Keratinocyte (primary cell): ENCODE data around the gene ZIC4. TPM values are rescaled to one million over a fixed set of nuclear protein-coding genes. Genes with fewer than 3 reads are reported as not detected.

Experiments
- DNase-seq: peaks from one replicate; pipeline ENCODE4 v3.0.0-alpha.2; 2011; ENCODE audit warnings: low read depth, missing footprints, low spot score
- FAIRE-seq: peaks from 2 replicates; lab custom pipeline; 2011; peaks lifted over from hg19 to GRCh38; lab: Jason Lieb, UNC
- H2AFZ ChIP-seq: 2 replicates; pipeline ENCODE4 v1.6.0; 2012; ENCODE audit warnings: low read length, control low read depth, inconsistent platforms; ENCODE audit not compliant: control insufficient read depth
- H3K27ac ChIP-seq: 2 replicates; pipeline ENCODE4 v1.5.1; 2011; ENCODE audit warnings: low read length; ENCODE audit not compliant: control insufficient read depth, insufficient read depth
- H3K27me3 ChIP-seq: 3 replicates; pipeline ENCODE4 v1.6.0; 2011; ENCODE audit warnings: low read length; ENCODE audit not compliant: control insufficient read depth, insufficient read depth; ENCODE audit errors: extremely low read depth
- H3K36me3 ChIP-seq, 2 experiments: 2 replicates in 1 of 2; 3 replicates in 1 of 2; pipeline ENCODE4 v1.5.1; 2011; ENCODE audit warnings: low read length in 2 of 2, mild to moderate bottlenecking in 1 of 2; ENCODE audit not compliant: control insufficient read depth in 2 of 2, insufficient read depth in 2 of 2; ENCODE audit errors: extremely low read depth in 1 of 2
- H3K4me1 ChIP-seq: 3 replicates; pipeline ENCODE4 v1.5.1; 2011; ENCODE audit warnings: low read length; ENCODE audit not compliant: control insufficient read depth, insufficient read depth; ENCODE audit errors: extremely low read depth
- H3K4me2 ChIP-seq: 3 replicates; pipeline ENCODE4 v1.6.0; 2011; ENCODE audit warnings: low read depth, low read length; ENCODE audit not compliant: control insufficient read depth, insufficient read depth; ENCODE audit errors: extremely low read depth
- H3K4me3 ChIP-seq, 3 experiments: fragments of 200-600 bp in 1 of 3; sonication (generic) in 1 of 3; 2 replicates in 2 of 3; 3 replicates in 1 of 3; pipeline ENCODE4 v1.5.1; 2011 to 2016; ENCODE audit warnings: low read length in 3 of 3, mild to moderate bottlenecking in 3 of 3, control low read depth in 2 of 3, inconsistent platforms in 1 of 3, low read depth in 1 of 3, mixed read lengths in 1 of 3, mixed run types in 1 of 3, moderate library complexity in 1 of 3; ENCODE audit not compliant: control insufficient read depth in 2 of 3, insufficient read depth in 2 of 3; ENCODE audit errors: extremely low read depth in 1 of 3
- H3K79me2 ChIP-seq: 2 replicates; pipeline ENCODE4 v1.6.0; 2012; ENCODE audit warnings: low read length; ENCODE audit not compliant: control insufficient read depth, insufficient read depth
- H3K9ac ChIP-seq: 3 replicates; pipeline ENCODE4 v1.6.0; 2011; ENCODE audit warnings: low read length; ENCODE audit not compliant: control insufficient read depth, insufficient read depth; ENCODE audit errors: extremely low read depth
- H3K9me1 ChIP-seq: 3 replicates; pipeline ENCODE4 v1.6.0; 2011; ENCODE audit warnings: low read length; ENCODE audit not compliant: control insufficient read depth, insufficient read depth; ENCODE audit errors: extremely low read depth
- H3K9me3 ChIP-seq: 2 replicates; pipeline ENCODE4 v1.5.1; 2012; ENCODE audit warnings: low read depth, low read length; ENCODE audit not compliant: control insufficient read depth
- H4K20me1 ChIP-seq: 3 replicates; pipeline ENCODE4 v1.6.0; 2011; ENCODE audit warnings: low read length; ENCODE audit not compliant: control insufficient read depth, insufficient read depth; ENCODE audit errors: extremely low read depth
- EZH2 ChIP-seq: IDR thresholded peaks from one replicate; pipeline ENCODE4 v1.6.1; 2012; ENCODE audit warnings: inconsistent platforms, mild to moderate bottlenecking, low read length, moderate library complexity
- dilution Hi-C: fragments of 300-500 bp; cut with MboI; formaldehyde crosslinking; loops from one replicate; pipeline ENCODE4 v1.7.0; 2020; ENCODE audit warnings: low sequenced_read_pairs; ENCODE audit not compliant: extremely low pct_ligation_motif_present
- polyA plus RNA-seq, 5 experiments: library from polyadenylated mRNA; depleted of rRNA in 3 of 5; stranded (reverse) in 3 of 5; stranded (forward) in 1 of 5; unstranded in 1 of 5; fragments of >200 nt; gene quantifications; 1 replicate in 1 of 5; 2 replicates in 3 of 5; 3 replicates in 1 of 5; pipeline versions ENCODE4 v1.2.1 to v1.2.3, GENCODE V29; 2011 to 2012; ENCODE audit warnings: missing spikeins in 2 of 5, low read depth in 1 of 5, low replicate concordance in 1 of 5
- TF ChIP-seq, protein P1 (sequence below), 3 experiments: IDR thresholded peaks in 1 of 3; conservative IDR thresholded peaks in 1 of 3; optimal IDR thresholded peaks in 1 of 3; 2 replicates in 2 of 3; 3 replicates in 1 of 3; pipeline versions ENCODE3 to v1.5.1; 2011; ENCODE audit warnings: low read length in 3 of 3, mild to moderate bottlenecking in 3 of 3, moderate library complexity in 2 of 3, control low read depth in 1 of 3, inconsistent platforms in 1 of 3; ENCODE audit not compliant: insufficient read depth in 2 of 3; ENCODE audit errors: extremely low read depth in 1 of 3

ZIC4 gene
- polyA plus RNA-seq, 1 donor (not counting 4 experiments of a cell fraction or from before 2014, with no cell fraction given), result not detected

- no peak overlapping the region for H3K9ac ChIP-seq
- no peaks in the 10 kb centered on the region for H3K9me1 ChIP-seq
- TF ChIP-seq, protein P1, sequence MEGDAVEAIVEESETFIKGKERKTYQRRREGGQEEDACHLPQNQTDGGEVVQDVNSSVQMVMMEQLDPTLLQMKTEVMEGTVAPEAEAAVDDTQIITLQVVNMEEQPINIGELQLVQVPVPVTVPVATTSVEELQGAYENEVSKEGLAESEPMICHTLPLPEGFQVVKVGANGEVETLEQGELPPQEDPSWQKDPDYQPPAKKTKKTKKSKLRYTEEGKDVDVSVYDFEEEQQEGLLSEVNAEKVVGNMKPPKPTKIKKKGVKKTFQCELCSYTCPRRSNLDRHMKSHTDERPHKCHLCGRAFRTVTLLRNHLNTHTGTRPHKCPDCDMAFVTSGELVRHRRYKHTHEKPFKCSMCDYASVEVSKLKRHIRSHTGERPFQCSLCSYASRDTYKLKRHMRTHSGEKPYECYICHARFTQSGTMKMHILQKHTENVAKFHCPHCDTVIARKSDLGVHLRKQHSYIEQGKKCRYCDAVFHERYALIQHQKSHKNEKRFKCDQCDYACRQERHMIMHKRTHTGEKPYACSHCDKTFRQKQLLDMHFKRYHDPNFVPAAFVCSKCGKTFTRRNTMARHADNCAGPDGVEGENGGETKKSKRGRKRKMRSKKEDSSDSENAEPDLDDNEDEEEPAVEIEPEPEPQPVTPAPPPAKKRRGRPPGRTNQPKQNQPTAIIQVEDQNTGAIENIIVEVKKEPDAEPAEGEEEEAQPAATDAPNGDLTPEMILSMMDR (optimal IDR thresholded peaks at IDR 0.05 in 1 of 3, IDR thresholded peaks at IDR 0.05 in 1 of 3, conservative IDR thresholded peaks at IDR 0.05 in 1 of 3; ENCODE audit: extremely low read depth in 1 of 3, insufficient read depth in 2 of 3, low read length in 3 of 3), result no peak
- TF ChIP-seq EZH2, result no peak
- H2AFZ ChIP-seq, result no peak overlapping the region
- H3K27ac ChIP-seq, result no peak overlapping the region
- no peaks in the 10 kb centered on the region for H3K9me3 ChIP-seq
- H3K4me1 ChIP-seq, result no peaks in the 10 kb centered on the region
- no peaks in the 10 kb centered on the region for H3K36me3 ChIP-seq
- no peak overlapping the region for H3K4me3 ChIP-seq
- no peak for DNase-seq
- peaks cover 72% of the 10 kb centered on the region for H3K27me3 ChIP-seq
- FAIRE-seq, result no peak
- H3K79me2 ChIP-seq, result no peaks in the 10 kb centered on the region
- H3K4me2 ChIP-seq, result no peak overlapping the region
- H4K20me1 ChIP-seq, result no peaks in the 10 kb centered on the region
- dilution Hi-C loops, result no loop called here
Observed at GRCh38 chr3:147381596-147381995, 24.7 kb downstream of the ZIC4 start.

- FAIRE-seq, result no peak
- H3K4me2 ChIP-seq, result no peak overlapping the region
- dilution Hi-C loops, result no loop called here
- no peaks in the 10 kb centered on the region for H4K20me1 ChIP-seq
- DNase-seq, result no peak
- H3K79me2 ChIP-seq, result no peaks in the 10 kb centered on the region
- no peaks in the 10 kb centered on the region for H3K9me3 ChIP-seq
- TF ChIP-seq, protein P1 (optimal IDR thresholded peaks at IDR 0.05 in 1 of 3, IDR thresholded peaks at IDR 0.05 in 1 of 3, conservative IDR thresholded peaks at IDR 0.05 in 1 of 3; ENCODE audit: extremely low read depth in 1 of 3, insufficient read depth in 2 of 3, low read length in 3 of 3), result no peak
- TF ChIP-seq EZH2, result no peak
- H3K27me3 ChIP-seq, result peaks cover 71% of the 10 kb centered on the region
- H3K9ac ChIP-seq, result no peak overlapping the region
- H3K4me3 ChIP-seq, result no peak overlapping the region
- no peaks in the 10 kb centered on the region for H3K9me1 ChIP-seq
- H3K4me1 ChIP-seq, result no peaks in the 10 kb centered on the region
- no peak overlapping the region for H2AFZ ChIP-seq
- no peak overlapping the region for H3K27ac ChIP-seq
- no peaks in the 10 kb centered on the region for H3K36me3 ChIP-seq
Observed at GRCh38 chr3:147380977-147381376, 25.4 kb downstream of the ZIC4 start.
